Neuronal stem cell (in vitro differentiated cells): ENCODE data around the gene MLST8.

ENCODE experiments used
- DNase-seq: peaks from one replicate; pipeline ENCODE4 v3.0.0-alpha.2; 2013; ENCODE audit warnings: low spot score
- H2AFZ ChIP-seq: one replicate; pipeline ENCODE4 v1.6.1; 2013; ENCODE audit warnings: mild to moderate bottlenecking, low read length, inconsistent platforms
- H2AK5ac ChIP-seq: 2 replicates; pipeline ENCODE4 v1.6.1; 2013; ENCODE audit warnings: low read depth, mild to moderate bottlenecking, inconsistent platforms, low read length, moderate library complexity, mixed read lengths
- H2BK120ac ChIP-seq: 2 replicates; pipeline ENCODE4 v1.6.1; 2013; ENCODE audit warnings: low read depth, mild to moderate bottlenecking, inconsistent platforms, low read length, moderate library complexity, mixed read lengths
- H2BK12ac ChIP-seq: one replicate; pipeline ENCODE4 v1.6.1; 2013; ENCODE audit warnings: low read length, inconsistent platforms
- H2BK15ac ChIP-seq: 2 replicates; pipeline ENCODE4 v1.6.1; 2013; ENCODE audit warnings: mild to moderate bottlenecking, low read length, inconsistent platforms, mixed read lengths
- H2BK5ac ChIP-seq: one replicate; pipeline ENCODE4 v1.6.1; 2013; ENCODE audit warnings: inconsistent platforms, mild to moderate bottlenecking, low read length, moderate library complexity
- H3K14ac ChIP-seq: one replicate; pipeline ENCODE4 v1.6.1; 2013; ENCODE audit warnings: low read length, inconsistent platforms
- H3K18ac ChIP-seq: 2 replicates; pipeline ENCODE4 v1.6.1; 2013; ENCODE audit warnings: low read length, inconsistent platforms
- H3K23ac ChIP-seq: 2 replicates; pipeline ENCODE4 v1.6.1; 2013; ENCODE audit warnings: low read depth, mild to moderate bottlenecking, mixed read lengths, low read length, inconsistent platforms; ENCODE audit not compliant: poor library complexity
- H3K27ac ChIP-seq: replicated peaks from 3 replicates; pipeline ENCODE4 v1.5.1; 2013; ENCODE audit warnings: low read length, inconsistent platforms
- H3K27me3 ChIP-seq, 3 experiments: 2 replicates each; pipeline ENCODE4 v1.6.1; 2013; ENCODE audit warnings: low read length in 3 of 3, mild to moderate bottlenecking in 2 of 3, inconsistent platforms in 1 of 3, low read depth in 1 of 3, mixed read lengths in 1 of 3, moderate library complexity in 1 of 3; ENCODE audit not compliant: control insufficient read depth in 3 of 3, insufficient read depth in 3 of 3
- H3K36me3 ChIP-seq, 2 donors: replicated peaks in 1 of 2; 2 replicates each; pipeline ENCODE4 v1.6.1; 2013; ENCODE audit warnings: low read length in 2 of 2; ENCODE audit not compliant: control insufficient read depth in 2 of 2, insufficient read depth in 2 of 2
- H3K4ac ChIP-seq: 2 replicates; pipeline ENCODE4 v1.6.1; 2013; ENCODE audit warnings: inconsistent platforms, mild to moderate bottlenecking, low read length, moderate library complexity
- H3K4me1 ChIP-seq, 2 donors: 1 replicate in 1 of 2; 2 replicates in 1 of 2; pipeline ENCODE4 v1.6.1; 2013; ENCODE audit warnings: low read length in 2 of 2, low read depth in 1 of 2; ENCODE audit not compliant: control insufficient read depth in 2 of 2, insufficient read depth in 1 of 2
- H3K4me2 ChIP-seq: one replicate; pipeline ENCODE4 v1.6.1; 2013; ENCODE audit warnings: mild to moderate bottlenecking, low read length, inconsistent platforms; ENCODE audit not compliant: insufficient read depth, poor library complexity, severe bottlenecking
- H3K4me3 ChIP-seq, 2 donors: 2 replicates each; pipeline ENCODE4 v1.5.1; 2013; ENCODE audit warnings: low read length in 2 of 2, mild to moderate bottlenecking in 2 of 2, inconsistent platforms in 1 of 2, moderate library complexity in 1 of 2
- H3K79me1 ChIP-seq: one replicate; pipeline ENCODE4 v1.6.1; 2013; ENCODE audit warnings: low read depth, mild to moderate bottlenecking, inconsistent platforms, low read length, moderate library complexity
- H3K9ac ChIP-seq: one replicate; pipeline ENCODE4 v1.6.1; 2013; ENCODE audit warnings: mild to moderate bottlenecking, low read depth, low read length, inconsistent platforms; ENCODE audit not compliant: poor library complexity
- H3K9me3 ChIP-seq, 2 donors: replicated peaks in 1 of 2; 2 replicates each; pipeline versions ENCODE3 to v1.6.1; 2013; ENCODE audit warnings: low read length in 2 of 2, mild to moderate bottlenecking in 2 of 2, inconsistent platforms in 1 of 2, low read depth in 1 of 2, mixed read lengths in 1 of 2, moderate library complexity in 1 of 2; ENCODE audit not compliant: control insufficient read depth in 2 of 2, insufficient read depth in 1 of 2
- H4K8ac ChIP-seq: one replicate; pipeline ENCODE4 v1.6.1; 2013; ENCODE audit warnings: low read depth, mild to moderate bottlenecking, inconsistent platforms, low read length, moderate library complexity
- H4K91ac ChIP-seq: one replicate; pipeline ENCODE4 v1.6.1; 2013; ENCODE audit warnings: low read length, low read depth, mild to moderate bottlenecking, inconsistent platforms; ENCODE audit not compliant: poor library complexity
- WGBS, 2 donors: extraction: QIAGEN DNeasy Blood & Tissue Kit; methylation state at CpG; one replicate each; pipeline ENCODE4 v1.1.7; 2013; ENCODE audit warnings: missing lambda C conversion rate in 2 of 2, mixed read lengths in 1 of 2; ENCODE audit not compliant: insufficient read length in 2 of 2, insufficient replicate concordance in 1 of 2; ENCODE audit errors: extremely low coverage in 2 of 2; 5-methylcytosine and 5-hydroxymethylcytosine counted together

MLST8 gene

DNA sequence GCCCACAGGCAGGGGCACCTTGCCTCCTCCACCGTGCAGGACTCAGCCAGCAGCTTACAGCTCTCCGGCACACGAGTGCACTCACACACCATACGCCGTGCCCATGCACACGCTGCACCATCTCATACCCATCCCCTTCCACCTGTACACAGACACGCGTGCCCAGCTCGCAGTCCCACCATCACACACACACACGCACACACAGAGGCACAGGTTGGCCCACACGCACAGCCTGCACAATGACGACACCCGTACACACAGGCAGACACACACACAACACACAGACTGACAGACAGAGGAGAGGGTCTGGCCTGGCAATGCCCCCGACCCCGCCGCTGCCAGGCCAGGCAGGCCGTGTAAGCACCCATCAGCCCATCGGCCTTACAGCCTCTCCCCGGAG is 20.9 kb upstream of the MLST8 start:
- Histone ChIP-seq H4K8ac (no peak overlapping the region), H3K36me3 (peaks cover 3 to 18% of the 10 kb centered on the region in 2 donors), H3K4me1 (peaks cover 0 to 3% of the 10 kb centered on the region in 2 donors), H3K9ac (no peak overlapping the region), H2BK5ac (peak overlapping the region; percentile 53), H3K27ac (no peak overlapping the region), H2BK15ac (no peak overlapping the region), H3K14ac (no peak overlapping the region), H3K23ac (peak overlapping the region; percentile 22), H2BK12ac (no peak overlapping the region), H3K18ac (no peak overlapping the region), H3K4me2 (no peak overlapping the region), H3K4me3 (peak overlapping the region in 1 of 2 donors; percentile 8), H4K91ac (peak overlapping the region; percentile 72), H3K27me3 (no peaks in the 10 kb centered on the region), H2AFZ (no peak overlapping the region), H3K79me1 (peaks cover 2% of the 10 kb centered on the region), H2AK5ac (no peak overlapping the region), H3K9me3 (no peaks in the 10 kb centered on the region), H3K4ac (no peak overlapping the region), H2BK120ac (no peak overlapping the region)
- no peak for DNase-seq
- WGBS, 2 donors = no CpG with 5 or more reads among the region's 19 CpGs

DNA sequence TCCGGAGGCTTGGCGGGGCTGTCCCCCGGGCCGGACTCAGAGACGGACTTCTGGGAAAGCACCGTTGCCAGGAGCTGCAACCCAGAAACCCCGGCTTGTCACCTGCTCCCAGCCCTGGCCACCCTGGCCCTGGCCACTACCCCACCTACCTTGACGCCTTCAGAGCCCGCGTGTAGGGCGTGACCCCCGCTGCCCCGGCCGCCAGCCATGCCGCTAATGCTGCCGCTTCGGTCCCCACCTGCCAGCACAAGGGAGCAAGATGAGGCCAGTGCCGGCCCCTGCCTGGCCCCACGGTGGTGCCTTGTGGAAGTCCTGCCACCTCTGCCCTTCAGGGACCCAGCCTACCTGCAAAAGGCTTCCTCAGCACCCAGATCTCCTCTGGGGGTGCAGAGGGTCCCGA is 20.3 kb upstream of the MLST8 start:
- no peak overlapping the region for H2AFZ ChIP-seq
- peaks cover 3 to 18% of the 10 kb centered on the region in 2 donors for H3K36me3 ChIP-seq
- no peak overlapping the region for H3K18ac ChIP-seq
- no peak overlapping the region for H3K4me3 ChIP-seq
- WGBS, 2 donors = no CpG with 5 or more reads among the region's 20 CpGs
- H3K4ac ChIP-seq = no peak overlapping the region
- no peak overlapping the region for H2BK12ac ChIP-seq
- no peak overlapping the region for H4K91ac ChIP-seq
- no peak overlapping the region for H4K8ac ChIP-seq
- no peak overlapping the region for H2BK120ac ChIP-seq
- H3K9ac ChIP-seq = peak overlapping the region; percentile 30
- peak overlapping the region; percentile 89 for H3K23ac ChIP-seq
- no peaks in the 10 kb centered on the region for H3K9me3 ChIP-seq
- no peak overlapping the region for H2BK5ac ChIP-seq
- H3K14ac ChIP-seq = no peak overlapping the region
- H3K27ac ChIP-seq = no peak overlapping the region
- no peaks in the 10 kb centered on the region for H3K27me3 ChIP-seq
- H3K4me2 ChIP-seq = no peak overlapping the region
- no peak overlapping the region for H2AK5ac ChIP-seq
- no peak for DNase-seq
- peaks cover 1 to 3% of the 10 kb centered on the region in 2 donors for H3K4me1 ChIP-seq
- H2BK15ac ChIP-seq = no peak overlapping the region
- H3K79me1 ChIP-seq = peaks cover 2% of the 10 kb centered on the region

DNA sequence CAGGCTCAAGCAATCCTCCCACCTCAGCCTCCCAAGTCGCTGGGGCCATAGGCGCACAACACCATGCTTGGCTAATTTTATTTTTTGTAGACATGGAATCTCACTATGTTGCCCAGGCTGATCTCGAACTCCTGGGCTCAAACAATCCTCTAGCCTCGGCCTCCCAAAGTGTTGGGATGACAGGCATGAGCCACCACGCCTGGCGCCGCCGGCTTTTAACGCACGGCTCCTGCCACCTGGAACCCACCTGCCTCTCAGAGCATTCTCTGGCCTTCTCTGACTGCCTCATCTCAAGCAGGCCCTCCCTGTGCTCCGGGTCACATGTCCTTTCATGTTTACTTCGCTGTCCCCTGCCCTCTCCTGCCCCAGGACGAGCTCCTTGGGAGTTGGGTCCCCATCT is 19.2 kb upstream of the MLST8 start:
- H4K91ac ChIP-seq = no peak overlapping the region
- no peaks in the 10 kb centered on the region for H3K9me3 ChIP-seq
- no peak overlapping the region for H4K8ac ChIP-seq
- no peaks in the 10 kb centered on the region for H3K27me3 ChIP-seq
- DNase-seq = no peak
- no peak overlapping the region for H3K27ac ChIP-seq
- H3K79me1 ChIP-seq = no peaks in the 10 kb centered on the region
- H2AFZ ChIP-seq = no peak overlapping the region
- H3K4me2 ChIP-seq = no peak overlapping the region
- no peak overlapping the region for H3K4ac ChIP-seq
- H3K14ac ChIP-seq = no peak overlapping the region
- no peak overlapping the region for H3K18ac ChIP-seq
- H3K4me3 ChIP-seq = no peak overlapping the region
- no peak overlapping the region for H2BK120ac ChIP-seq
- peak overlapping the region; percentile 31 for H3K23ac ChIP-seq
- no peak overlapping the region for H3K9ac ChIP-seq
- no peak overlapping the region for H2BK12ac ChIP-seq
- H2BK15ac ChIP-seq = no peak overlapping the region
- peaks cover 3 to 6% of the 10 kb centered on the region in 2 donors for H3K4me1 ChIP-seq
- H2AK5ac ChIP-seq = no peak overlapping the region
- H2BK5ac ChIP-seq = no peak overlapping the region
- H3K36me3 ChIP-seq = peaks cover 3 to 18% of the 10 kb centered on the region in 2 donors
- WGBS, 2 donors = no CpG with 5 or more reads among the region's 13 CpGs

DNA sequence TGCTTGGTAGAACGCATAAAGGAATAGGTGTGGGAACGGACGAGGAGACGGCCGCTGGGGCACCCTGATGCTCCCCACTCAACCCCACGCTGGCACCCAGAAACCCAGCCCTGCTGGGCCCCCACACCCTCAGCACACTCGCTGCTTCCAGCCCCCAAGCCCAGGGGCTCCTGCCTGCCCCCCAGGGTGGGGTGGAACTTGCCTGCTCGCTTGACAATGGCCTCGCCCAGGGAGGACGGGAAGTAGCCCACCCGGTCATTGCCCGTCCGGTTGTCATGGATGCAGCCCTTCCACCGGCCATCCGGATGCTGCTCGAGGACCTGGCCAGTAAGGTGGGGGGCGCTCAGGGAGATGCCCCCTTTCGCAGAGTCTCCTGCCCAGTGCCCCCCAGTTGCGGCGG is 18.7 kb upstream of the MLST8 start:
- Histone ChIP-seq H3K14ac (no peak overlapping the region), H3K4me3 (no peak overlapping the region), H4K8ac (no peak overlapping the region), H3K9ac (no peak overlapping the region), H3K23ac (peak overlapping the region; percentile 31), H3K27me3 (no peaks in the 10 kb centered on the region), H2BK12ac (no peak overlapping the region), H2AK5ac (no peak overlapping the region), H2AFZ (no peak overlapping the region), H3K4ac (no peak overlapping the region), H3K79me1 (no peaks in the 10 kb centered on the region), H2BK15ac (no peak overlapping the region), H3K27ac (no peak overlapping the region), H2BK120ac (no peak overlapping the region), H3K4me1 (peaks cover 3 to 6% of the 10 kb centered on the region in 2 donors), H3K9me3 (no peaks in the 10 kb centered on the region), H3K4me2 (no peak overlapping the region), H3K18ac (no peak overlapping the region), H4K91ac (no peak overlapping the region), H2BK5ac (no peak overlapping the region), H3K36me3 (peaks cover 3 to 18% of the 10 kb centered on the region in 2 donors)
- DNase-seq = no peak
- no CpG with 5 or more reads among the region's 20 CpGs for WGBS, 2 donors
